Peyer's patch (tissue), 4 donors: ENCODE measurements around the gene ELAC1.
"Not testable (repeated sequence)": the region's sequence is repeated elsewhere in the genome, so short reads cannot be mapped to it uniquely, and the experiment has no call there.

Experiments
- POLR2A ChIP-seq, 2 donors: fragments of 450-650 bp; IDR thresholded peaks; one replicate each; pipeline ENCODE4 v1.5.1; 2017; ENCODE audit warnings: antibody characterized with exemption in 2 of 2, mild to moderate bottlenecking in 2 of 2, moderate library complexity in 2 of 2
- TF ChIP-seq, protein P1 (sequence below), 6 experiments: fragments of 450-650 bp in 4 of 6; fragments of 200-600 bp in 2 of 6; sonication (generic) in 1 of 6; IDR thresholded peaks; one replicate each; pipeline ENCODE4 v1.5.1; 2017 to 2019; ENCODE audit warnings: antibody characterized with exemption in 6 of 6, mild to moderate bottlenecking in 3 of 6, moderate library complexity in 1 of 6

DNA sequence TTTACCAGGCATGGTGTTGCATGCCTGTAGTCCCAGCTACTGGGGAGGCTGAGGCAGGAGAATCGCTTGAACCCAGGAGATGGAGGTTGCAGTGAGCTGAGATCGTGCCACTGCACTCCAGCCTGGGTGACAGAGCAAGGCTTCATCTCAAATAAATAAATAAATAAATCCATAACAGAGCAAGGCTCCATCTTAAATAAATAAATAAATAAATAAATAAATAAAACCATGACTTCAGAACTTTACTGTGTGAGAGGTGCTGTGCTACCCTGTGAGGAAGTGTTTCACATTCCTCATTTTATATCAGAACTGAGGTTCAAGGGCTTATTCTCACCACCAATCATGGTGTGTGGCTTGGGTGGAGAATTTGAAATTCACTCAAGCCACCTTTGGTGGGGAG, 21.9 kb upstream of the ELAC1 start:
- TF ChIP-seq POLR2A (IDR thresholded peaks at IDR 0.05) = not testable (repeated sequence)
- TF ChIP-seq, protein P1, sequence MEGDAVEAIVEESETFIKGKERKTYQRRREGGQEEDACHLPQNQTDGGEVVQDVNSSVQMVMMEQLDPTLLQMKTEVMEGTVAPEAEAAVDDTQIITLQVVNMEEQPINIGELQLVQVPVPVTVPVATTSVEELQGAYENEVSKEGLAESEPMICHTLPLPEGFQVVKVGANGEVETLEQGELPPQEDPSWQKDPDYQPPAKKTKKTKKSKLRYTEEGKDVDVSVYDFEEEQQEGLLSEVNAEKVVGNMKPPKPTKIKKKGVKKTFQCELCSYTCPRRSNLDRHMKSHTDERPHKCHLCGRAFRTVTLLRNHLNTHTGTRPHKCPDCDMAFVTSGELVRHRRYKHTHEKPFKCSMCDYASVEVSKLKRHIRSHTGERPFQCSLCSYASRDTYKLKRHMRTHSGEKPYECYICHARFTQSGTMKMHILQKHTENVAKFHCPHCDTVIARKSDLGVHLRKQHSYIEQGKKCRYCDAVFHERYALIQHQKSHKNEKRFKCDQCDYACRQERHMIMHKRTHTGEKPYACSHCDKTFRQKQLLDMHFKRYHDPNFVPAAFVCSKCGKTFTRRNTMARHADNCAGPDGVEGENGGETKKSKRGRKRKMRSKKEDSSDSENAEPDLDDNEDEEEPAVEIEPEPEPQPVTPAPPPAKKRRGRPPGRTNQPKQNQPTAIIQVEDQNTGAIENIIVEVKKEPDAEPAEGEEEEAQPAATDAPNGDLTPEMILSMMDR (IDR thresholded peaks at IDR 0.05) = not testable (repeated sequence)
